ENCODE results near the gene PAK1.

PAK1 gene

GRCh38 chr11:77517753-77518152, 43.9 kb upstream of the PAK1 start:
- no peak for DNase-seq (ENCODE audit: low spot score)
- Histone ChIP-seq H2BK15ac (ENCODE audit: low read length) (no peak overlapping the region), H3K9ac (ENCODE audit: low read depth, low read length, poor library complexity) (no peak overlapping the region), H3K79me1 (ENCODE audit: low read depth, low read length) (no peaks in the 10 kb centered on the region), H2AK5ac (ENCODE audit: low read depth, low read length) (no peak overlapping the region), H3K27me3 (ENCODE audit: control insufficient read depth in 3 of 3, insufficient read depth in 3 of 3, low read depth in 1 of 3, low read length in 3 of 3) (no peaks in the 10 kb centered on the region), H4K8ac (ENCODE audit: low read depth, low read length) (no peak overlapping the region), H3K18ac (ENCODE audit: low read length) (no peak overlapping the region), H3K9me3 (replicated peaks in 1 of 2; ENCODE audit: control insufficient read depth in 2 of 2, insufficient read depth in 1 of 2, low read depth in 1 of 2, low read length in 2 of 2) (peaks cover 0 to 7% of the 10 kb centered on the region in 2 donors), H3K14ac (ENCODE audit: low read length) (no peak overlapping the region), H3K27ac (replicated peaks; ENCODE audit: low read length) (no peak overlapping the region), H3K4me2 (ENCODE audit: insufficient read depth, low read length, poor library complexity, severe bottlenecking) (no peak overlapping the region), H3K23ac (ENCODE audit: low read depth, low read length, poor library complexity) (no peak overlapping the region), H2BK5ac (ENCODE audit: low read length) (no peak overlapping the region), H3K4me1 (ENCODE audit: control insufficient read depth in 2 of 2, insufficient read depth in 1 of 2, low read depth in 1 of 2, low read length in 2 of 2) (no peaks in the 10 kb centered on the region), H3K36me3 (replicated peaks in 1 of 2; ENCODE audit: control insufficient read depth in 2 of 2, insufficient read depth in 2 of 2, low read length in 2 of 2) (no peaks in the 10 kb centered on the region), H2AFZ (ENCODE audit: low read length) (no peak overlapping the region), H3K4ac (ENCODE audit: low read length) (no peak overlapping the region), H4K91ac (ENCODE audit: low read depth, low read length, poor library complexity) (no peak overlapping the region), H2BK12ac (ENCODE audit: low read length) (no peak overlapping the region), H3K4me3 (ENCODE audit: low read length in 2 of 2) (no peak overlapping the region), H2BK120ac (ENCODE audit: low read depth, low read length) (no peak overlapping the region)
- no CpG with 5 or more reads among the region's 3 CpGs for WGBS, 2 donors (ENCODE audit: extremely low coverage in 2 of 2, insufficient read length in 2 of 2, insufficient replicate concordance in 1 of 2)

GRCh38 chr11:77517226-77517625, 43.3 kb upstream of the PAK1 start:
- no peak overlapping the region for H2AK5ac ChIP-seq (ENCODE audit: low read depth, low read length)
- H2BK120ac ChIP-seq (ENCODE audit: low read depth, low read length) = no peak overlapping the region
- H3K4ac ChIP-seq (ENCODE audit: low read length) = no peak overlapping the region
- H3K4me2 ChIP-seq (ENCODE audit: insufficient read depth, low read length, poor library complexity, severe bottlenecking) = no peak overlapping the region
- H2BK12ac ChIP-seq (ENCODE audit: low read length) = no peak overlapping the region
- H2AFZ ChIP-seq (ENCODE audit: low read length) = no peak overlapping the region
- H2BK15ac ChIP-seq (ENCODE audit: low read length) = no peak overlapping the region
- no peak overlapping the region for H3K27ac ChIP-seq (replicated peaks; ENCODE audit: low read length)
- no peak overlapping the region for H4K91ac ChIP-seq (ENCODE audit: low read depth, low read length, poor library complexity)
- WGBS, 2 donors (ENCODE audit: extremely low coverage in 2 of 2, insufficient read length in 2 of 2, insufficient replicate concordance in 1 of 2) = no CpG with 5 or more reads among the region's 2 CpGs
- H3K9ac ChIP-seq (ENCODE audit: low read depth, low read length, poor library complexity) = no peak overlapping the region
- no peaks in the 10 kb centered on the region for H3K36me3 ChIP-seq (replicated peaks in 1 of 2; ENCODE audit: control insufficient read depth in 2 of 2, insufficient read depth in 2 of 2, low read length in 2 of 2)
- H4K8ac ChIP-seq (ENCODE audit: low read depth, low read length) = no peak overlapping the region
- H3K4me1 ChIP-seq (ENCODE audit: control insufficient read depth in 2 of 2, insufficient read depth in 1 of 2, low read depth in 1 of 2, low read length in 2 of 2) = no peaks in the 10 kb centered on the region
- H2BK5ac ChIP-seq (ENCODE audit: low read length) = no peak overlapping the region
- no peak overlapping the region for H3K18ac ChIP-seq (ENCODE audit: low read length)
- no peak overlapping the region for H3K4me3 ChIP-seq (ENCODE audit: low read length in 2 of 2)
- no peak overlapping the region for H3K14ac ChIP-seq (ENCODE audit: low read length)
- H3K23ac ChIP-seq (ENCODE audit: low read depth, low read length, poor library complexity) = no peak overlapping the region
- DNase-seq (ENCODE audit: low spot score) = no peak
- no peaks in the 10 kb centered on the region for H3K79me1 ChIP-seq (ENCODE audit: low read depth, low read length)
- peaks cover 0 to 7% of the 10 kb centered on the region in 2 donors for H3K9me3 ChIP-seq (replicated peaks in 1 of 2; ENCODE audit: control insufficient read depth in 2 of 2, insufficient read depth in 1 of 2, low read depth in 1 of 2, low read length in 2 of 2)
- no peaks in the 10 kb centered on the region for H3K27me3 ChIP-seq (ENCODE audit: control insufficient read depth in 3 of 3, insufficient read depth in 3 of 3, low read depth in 1 of 3, low read length in 3 of 3)

GRCh38 chr11:77515483-77515882, 41.6 kb upstream of the PAK1 start:
- Histone ChIP-seq H3K36me3 (replicated peaks in 1 of 2; ENCODE audit: control insufficient read depth in 2 of 2, insufficient read depth in 2 of 2, low read length in 2 of 2) (no peaks in the 10 kb centered on the region), H2BK12ac (ENCODE audit: low read length) (no peak overlapping the region), H3K27me3 (ENCODE audit: control insufficient read depth in 3 of 3, insufficient read depth in 3 of 3, low read depth in 1 of 3, low read length in 3 of 3) (no peaks in the 10 kb centered on the region), H3K4ac (ENCODE audit: low read length) (no peak overlapping the region), H3K9me3 (replicated peaks in 1 of 2; ENCODE audit: control insufficient read depth in 2 of 2, insufficient read depth in 1 of 2, low read depth in 1 of 2, low read length in 2 of 2) (peaks cover 0 to 7% of the 10 kb centered on the region in 2 donors), H3K18ac (ENCODE audit: low read length) (no peak overlapping the region), H3K79me1 (ENCODE audit: low read depth, low read length) (no peaks in the 10 kb centered on the region), H3K4me1 (ENCODE audit: control insufficient read depth in 2 of 2, insufficient read depth in 1 of 2, low read depth in 1 of 2, low read length in 2 of 2) (peaks cover 0 to 3% of the 10 kb centered on the region in 2 donors), H2AFZ (ENCODE audit: low read length) (no peak overlapping the region), H3K27ac (replicated peaks; ENCODE audit: low read length) (no peak overlapping the region), H2BK15ac (ENCODE audit: low read length) (no peak overlapping the region), H3K9ac (ENCODE audit: low read depth, low read length, poor library complexity) (no peak overlapping the region), H3K14ac (ENCODE audit: low read length) (no peak overlapping the region), H3K4me3 (ENCODE audit: low read length in 2 of 2) (no peak overlapping the region), H2AK5ac (ENCODE audit: low read depth, low read length) (no peak overlapping the region), H3K23ac (ENCODE audit: low read depth, low read length, poor library complexity) (no peak overlapping the region), H4K91ac (ENCODE audit: low read depth, low read length, poor library complexity) (no peak overlapping the region), H2BK120ac (ENCODE audit: low read depth, low read length) (no peak overlapping the region), H2BK5ac (ENCODE audit: low read length) (no peak overlapping the region), H4K8ac (ENCODE audit: low read depth, low read length) (no peak overlapping the region), H3K4me2 (ENCODE audit: insufficient read depth, low read length, poor library complexity, severe bottlenecking) (no peak overlapping the region)
- no peak for DNase-seq (ENCODE audit: low spot score)
- no CpG with 5 or more reads among the region's 3 CpGs for WGBS, 2 donors (ENCODE audit: extremely low coverage in 2 of 2, insufficient read length in 2 of 2, insufficient replicate concordance in 1 of 2)

- H2BK15ac ChIP-seq (ENCODE audit: low read length) = no peak overlapping the region
- no peak overlapping the region for H2BK5ac ChIP-seq (ENCODE audit: low read length)
- H3K18ac ChIP-seq (ENCODE audit: low read length) = no peak overlapping the region
- no peak overlapping the region for H4K8ac ChIP-seq (ENCODE audit: low read depth, low read length)
- H3K4me3 ChIP-seq (ENCODE audit: low read length in 2 of 2) = no peak overlapping the region
- no peak overlapping the region for H2BK120ac ChIP-seq (ENCODE audit: low read depth, low read length)
- H3K27me3 ChIP-seq (ENCODE audit: control insufficient read depth in 3 of 3, insufficient read depth in 3 of 3, low read depth in 1 of 3, low read length in 3 of 3) = no peaks in the 10 kb centered on the region
- no peaks in the 10 kb centered on the region for H3K79me1 ChIP-seq (ENCODE audit: low read depth, low read length)
- no peak overlapping the region for H2BK12ac ChIP-seq (ENCODE audit: low read length)
- no peak for DNase-seq (ENCODE audit: low spot score)
- H4K91ac ChIP-seq (ENCODE audit: low read depth, low read length, poor library complexity) = no peak overlapping the region
- H2AFZ ChIP-seq (ENCODE audit: low read length) = no peak overlapping the region
- no peak overlapping the region for H3K4me2 ChIP-seq (ENCODE audit: insufficient read depth, low read length, poor library complexity, severe bottlenecking)
- H3K14ac ChIP-seq (ENCODE audit: low read length) = no peak overlapping the region
- no peak overlapping the region for H2AK5ac ChIP-seq (ENCODE audit: low read depth, low read length)
- no peak overlapping the region for H3K27ac ChIP-seq (replicated peaks; ENCODE audit: low read length)
- H3K4ac ChIP-seq (ENCODE audit: low read length) = no peak overlapping the region
- peaks cover 0 to 7% of the 10 kb centered on the region in 2 donors for H3K9me3 ChIP-seq (replicated peaks in 1 of 2; ENCODE audit: control insufficient read depth in 2 of 2, insufficient read depth in 1 of 2, low read depth in 1 of 2, low read length in 2 of 2)
- WGBS, 2 donors (ENCODE audit: extremely low coverage in 2 of 2, insufficient read length in 2 of 2, insufficient replicate concordance in 1 of 2) = no CpG with 5 or more reads among the region's 3 CpGs
- H3K36me3 ChIP-seq (replicated peaks in 1 of 2; ENCODE audit: control insufficient read depth in 2 of 2, insufficient read depth in 2 of 2, low read length in 2 of 2) = no peaks in the 10 kb centered on the region
- H3K4me1 ChIP-seq (ENCODE audit: control insufficient read depth in 2 of 2, insufficient read depth in 1 of 2, low read depth in 1 of 2, low read length in 2 of 2) = peaks cover 0 to 3% of the 10 kb centered on the region in 2 donors
- no peak overlapping the region for H3K23ac ChIP-seq (ENCODE audit: low read depth, low read length, poor library complexity)
- no peak overlapping the region for H3K9ac ChIP-seq (ENCODE audit: low read depth, low read length, poor library complexity)
Measured at GRCh38 chr11:77515063-77515462, 41.2 kb upstream of the PAK1 start.

Measured in neuronal stem cell (in vitro differentiated cells).